H9 (cell line): ENCODE data around the gene KLHDC7A. TPM values are rescaled to one million over a fixed set of nuclear protein-coding genes. Genes with fewer than 3 reads are reported as not detected.

ENCODE experiments used
- DNase-seq: peaks from one replicate; pipeline ENCODE4 v3.0.0-alpha.2; 2017
- H2AFZ ChIP-seq: one replicate; pipeline ENCODE4 v1.6.1; 2013; ENCODE audit warnings: mild to moderate bottlenecking, low read length, control low read depth, moderate library complexity
- H2AK5ac ChIP-seq: 2 replicates; pipeline ENCODE4 v1.6.1; 2013; ENCODE audit warnings: low read length, control low read depth, mixed read lengths; ENCODE audit not compliant: insufficient read length
- H2BK120ac ChIP-seq: one replicate; pipeline ENCODE4 v1.6.1; 2013; ENCODE audit warnings: low read depth, mild to moderate bottlenecking, low read length, control low read depth, inconsistent platforms; ENCODE audit not compliant: poor library complexity, severe bottlenecking
- H2BK12ac ChIP-seq: 2 replicates; pipeline ENCODE4 v1.6.1; 2013; ENCODE audit warnings: low read length, control low read depth, mixed read lengths, low read depth; ENCODE audit not compliant: insufficient read length
- H2BK15ac ChIP-seq: 2 replicates; pipeline ENCODE4 v1.6.1; 2013; ENCODE audit warnings: low read depth, low read length, control low read depth
- H2BK20ac ChIP-seq: one replicate; pipeline ENCODE4 v1.6.1; 2013; ENCODE audit warnings: low read depth, mild to moderate bottlenecking, low read length, control low read depth, inconsistent platforms; ENCODE audit not compliant: poor library complexity, severe bottlenecking
- H2BK5ac ChIP-seq: 2 replicates; pipeline ENCODE4 v1.6.1; 2013; ENCODE audit warnings: low read length, control low read depth, mixed read lengths; ENCODE audit not compliant: insufficient read length
- H3K14ac ChIP-seq: 2 replicates; pipeline ENCODE4 v1.6.1; 2013; ENCODE audit warnings: low read length, control low read depth; ENCODE audit not compliant: insufficient read depth
- H3K18ac ChIP-seq: 2 replicates; pipeline ENCODE4 v1.6.1; 2013; ENCODE audit warnings: low read depth, mild to moderate bottlenecking, mixed read lengths, low read length, control low read depth; ENCODE audit not compliant: insufficient read length
- H3K23ac ChIP-seq: 2 replicates; pipeline ENCODE4 v1.6.1; 2013; ENCODE audit warnings: low read length, control low read depth, mixed read lengths, low read depth; ENCODE audit not compliant: insufficient read length
- H3K23me2 ChIP-seq: 2 replicates; pipeline ENCODE4 v1.6.1; 2013; ENCODE audit warnings: low read depth, mild to moderate bottlenecking, mixed read lengths, low read length, control low read depth; ENCODE audit not compliant: insufficient read length, poor library complexity, severe bottlenecking
- H3K27ac ChIP-seq: 2 replicates; pipeline ENCODE4 v1.5.1; 2013; ENCODE audit warnings: low read length, control low read depth, mixed read lengths, low read depth; ENCODE audit not compliant: insufficient read length
- H3K27me3 ChIP-seq: 2 replicates; pipeline ENCODE4 v1.6.1; 2013; ENCODE audit warnings: low read length, control low read depth, inconsistent platforms; ENCODE audit not compliant: insufficient read depth
- H3K4ac ChIP-seq: 2 replicates; pipeline ENCODE4 v1.6.1; 2013; ENCODE audit warnings: low read depth, mild to moderate bottlenecking, control low read depth, inconsistent platforms, low read length, moderate library complexity
- H3K4me1 ChIP-seq: 2 replicates; pipeline ENCODE4 v1.6.1; 2013; ENCODE audit warnings: low read length, control low read depth, inconsistent platforms; ENCODE audit not compliant: insufficient read depth
- H3K4me2 ChIP-seq: 2 replicates; pipeline ENCODE4 v1.6.1; 2013; ENCODE audit warnings: low read length, control low read depth, mixed read lengths; ENCODE audit not compliant: insufficient read length, insufficient read depth
- H3K56ac ChIP-seq: 2 replicates; pipeline ENCODE4 v1.6.1; 2013; ENCODE audit warnings: low read depth, mild to moderate bottlenecking, mixed read lengths, low read length, control low read depth; ENCODE audit not compliant: insufficient read length
- H3K79me1 ChIP-seq: 2 replicates; pipeline ENCODE4 v1.6.1; 2013; ENCODE audit warnings: low read depth, mild to moderate bottlenecking, moderate library complexity, low read length, control low read depth, inconsistent platforms; ENCODE audit not compliant: insufficient read depth, poor library complexity, severe bottlenecking
- H3K79me2 ChIP-seq: 2 replicates; pipeline ENCODE4 v1.6.1; 2013; ENCODE audit warnings: low read length, control low read depth, inconsistent platforms; ENCODE audit not compliant: insufficient read depth
- H3K9ac ChIP-seq: 2 replicates; pipeline ENCODE4 v1.6.1; 2013; ENCODE audit warnings: low read length, control low read depth, mixed read lengths; ENCODE audit not compliant: insufficient read length; ENCODE audit errors: extremely low read depth
- H3K9me3 ChIP-seq: one replicate; pipeline ENCODE4 v1.6.1; 2013; ENCODE audit warnings: low read depth, low read length, inconsistent platforms; ENCODE audit not compliant: control insufficient read depth
- H3T11ph ChIP-seq: one replicate; pipeline ENCODE4 v1.6.1; 2013; ENCODE audit warnings: mild to moderate bottlenecking, low read length, control low read depth, inconsistent platforms
- H4K20me1 ChIP-seq: one replicate; pipeline ENCODE4 v1.6.1; 2013; ENCODE audit not compliant: control insufficient read depth, insufficient read length, insufficient read depth
- H4K5ac ChIP-seq: 2 replicates; pipeline ENCODE4 v1.6.1; 2013; ENCODE audit warnings: low read depth, mild to moderate bottlenecking, mixed read lengths, low read length, control low read depth; ENCODE audit not compliant: insufficient read length
- H4K8ac ChIP-seq: replicated peaks from 2 replicates; pipeline ENCODE4 v1.6.1; 2013; ENCODE audit warnings: low read length, control low read depth, mixed read lengths, low read depth; ENCODE audit not compliant: insufficient read length
- H4K91ac ChIP-seq: 2 replicates; pipeline ENCODE4 v1.6.1; 2013; ENCODE audit warnings: low read depth, mild to moderate bottlenecking, moderate library complexity, mixed read lengths, low read length, control low read depth; ENCODE audit not compliant: insufficient read length
- H3K27ac Mint-ChIP-seq, 3 experiments: 2 replicates in 2 of 3; 3 replicates in 1 of 3; pipeline ENCODE4 v1.8.0; 2020 to 2021; ENCODE audit warnings: mixed read lengths in 3 of 3, mild to moderate bottlenecking in 1 of 3, moderate library complexity in 1 of 3
- H3K27me3 Mint-ChIP-seq: 2 replicates; pipeline ENCODE4 v1.8.0; 2021; ENCODE audit warnings: low read depth, mild to moderate bottlenecking, moderate library complexity, mixed read lengths
- H3K36me3 Mint-ChIP-seq, 3 experiments: 2 replicates in 2 of 3; 3 replicates in 1 of 3; pipeline ENCODE4 v1.8.0; 2020 to 2021; ENCODE audit warnings: low read depth in 3 of 3, mixed read lengths in 3 of 3; ENCODE audit not compliant: insufficient read depth in 1 of 3
- H3K4me1 Mint-ChIP-seq, 2 experiments: 2 replicates each; pipeline ENCODE4 v1.8.0; 2020; ENCODE audit warnings: mixed read lengths in 2 of 2
- H3K4me3 Mint-ChIP-seq, 2 experiments: 2 replicates in 1 of 2; 3 replicates in 1 of 2; pipeline ENCODE4 v1.8.0; 2020 to 2021; ENCODE audit warnings: mild to moderate bottlenecking in 2 of 2, mixed read lengths in 2 of 2, moderate library complexity in 1 of 2
- H3K9me3 Mint-ChIP-seq, 2 experiments: 2 replicates in 1 of 2; 3 replicates in 1 of 2; pipeline ENCODE4 v1.8.0; 2020; ENCODE audit warnings: mild to moderate bottlenecking in 2 of 2, mixed read lengths in 2 of 2, moderate library complexity in 1 of 2
- WGBS: extraction: QIAGEN DNeasy Blood & Tissue Kit; methylation state at CpG from one replicate; pipeline ENCODE4 v1.1.7; 2013; ENCODE audit warnings: missing lambda C conversion rate, low lambda C conversion rate, mixed read lengths; ENCODE audit not compliant: insufficient read length; ENCODE audit errors: extremely low coverage; 5-methylcytosine and 5-hydroxymethylcytosine counted together
- total RNA-seq: library from RNA; stranded (reverse); gene quantifications from 2 replicates; pipeline ENCODE4 v1.2.1, GENCODE V29; 2021
- TF ChIP-seq, protein P1 (sequence below): fragments of 200-600 bp; sonication (generic); conservative IDR thresholded peaks from 3 replicates; pipeline ENCODE4 v1.8.0; 2021; ENCODE audit warnings: antibody characterized with exemption, mild to moderate bottlenecking

The KLHDC7A gene
- total RNA-seq, 1 experiment from 2014 or later: 11.4 TPM

DNA sequence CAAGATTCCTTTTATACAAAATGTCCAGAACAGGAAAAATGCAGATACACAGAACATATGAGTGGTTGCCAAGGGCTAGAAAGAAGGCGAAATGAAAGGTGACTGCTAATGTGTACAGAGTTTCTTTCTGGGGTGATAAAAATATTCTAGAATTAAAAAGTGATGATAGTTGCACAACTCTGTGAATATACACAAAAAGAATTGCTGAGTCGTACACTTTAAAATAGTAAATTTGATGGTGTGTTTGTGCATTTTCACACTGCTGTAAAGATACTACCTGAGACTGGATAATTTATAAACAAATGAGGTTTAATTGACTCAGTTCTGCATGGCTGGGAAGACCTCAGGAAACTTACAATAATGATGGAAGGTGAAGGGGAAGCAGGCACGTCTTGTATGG, 23.9 kb downstream of the KLHDC7A start:
- no peak overlapping the region for H3K23ac ChIP-seq
- TF ChIP-seq, protein P1, sequence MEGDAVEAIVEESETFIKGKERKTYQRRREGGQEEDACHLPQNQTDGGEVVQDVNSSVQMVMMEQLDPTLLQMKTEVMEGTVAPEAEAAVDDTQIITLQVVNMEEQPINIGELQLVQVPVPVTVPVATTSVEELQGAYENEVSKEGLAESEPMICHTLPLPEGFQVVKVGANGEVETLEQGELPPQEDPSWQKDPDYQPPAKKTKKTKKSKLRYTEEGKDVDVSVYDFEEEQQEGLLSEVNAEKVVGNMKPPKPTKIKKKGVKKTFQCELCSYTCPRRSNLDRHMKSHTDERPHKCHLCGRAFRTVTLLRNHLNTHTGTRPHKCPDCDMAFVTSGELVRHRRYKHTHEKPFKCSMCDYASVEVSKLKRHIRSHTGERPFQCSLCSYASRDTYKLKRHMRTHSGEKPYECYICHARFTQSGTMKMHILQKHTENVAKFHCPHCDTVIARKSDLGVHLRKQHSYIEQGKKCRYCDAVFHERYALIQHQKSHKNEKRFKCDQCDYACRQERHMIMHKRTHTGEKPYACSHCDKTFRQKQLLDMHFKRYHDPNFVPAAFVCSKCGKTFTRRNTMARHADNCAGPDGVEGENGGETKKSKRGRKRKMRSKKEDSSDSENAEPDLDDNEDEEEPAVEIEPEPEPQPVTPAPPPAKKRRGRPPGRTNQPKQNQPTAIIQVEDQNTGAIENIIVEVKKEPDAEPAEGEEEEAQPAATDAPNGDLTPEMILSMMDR: no peak

More for the DNA sequence above, 23.9 kb downstream of the KLHDC7A start:
- Histone ChIP-seq H2BK120ac (no peak overlapping the region), H3K9me3 (no peaks in the 10 kb centered on the region), H4K8ac (no peak overlapping the region), H3K23me2 (no peaks in the 10 kb centered on the region), H3K14ac (no peak overlapping the region), H3K4me1 (no peaks in the 10 kb centered on the region), H2AFZ (no peak overlapping the region), H3K4me2 (no peak overlapping the region), H3K79me2 (no peaks in the 10 kb centered on the region), H4K20me1 (no peaks in the 10 kb centered on the region), H3K27me3 (no peaks in the 10 kb centered on the region), H2AK5ac (no peak overlapping the region), H3K18ac (no peak overlapping the region), H3T11ph (no peak overlapping the region), H3K79me1 (no peaks in the 10 kb centered on the region), H2BK15ac (no peak overlapping the region), H2BK20ac (no peak overlapping the region), H3K9ac (no peak overlapping the region), H3K4ac (no peak overlapping the region), H3K56ac (no peak overlapping the region), H4K5ac (no peak overlapping the region), H2BK12ac (no peak overlapping the region), H3K27ac (no peak overlapping the region), H4K91ac (no peak overlapping the region), H2BK5ac (no peak overlapping the region)
- Mint-ChIP-seq H3K27me3 (peaks cover 6% of the 10 kb centered on the region; the same call in 1 of the 2 replicates), H3K27ac (no peak overlapping the region), H3K4me1 (peaks cover 0 to 3% of the 10 kb centered on the region in 2 experiments; a peak in 1 of 4 replicates), H3K4me3 (no peak overlapping the region), H3K9me3 (peaks cover 4 to 7% of the 10 kb centered on the region in 2 experiments), H3K36me3 (no peaks in the 10 kb centered on the region; a peak in 2 of 7 replicates)
- WGBS: no CpG with 5 or more reads among the region's 3 CpGs
- DNase-seq: no peak
